Gastroesophageal sphincter (tissue), 4 donors: ENCODE data around the gene NUP107. TPM values are rescaled to one million over a fixed set of nuclear protein-coding genes. Genes with fewer than 3 reads are reported as not detected.

ENCODE experiments used
- ATAC-seq: fragments of 150-250 bp; one replicate; pipeline ENCODE4 v1.9.1; 2016; ENCODE audit warnings: mild to moderate bottlenecking, moderate library complexity
- H3K27ac ChIP-seq, 4 donors: fragments of 200-600 bp; sonication (generic) in 3 of 4; 1 replicate in 3 of 4; 2 replicates in 1 of 4; pipeline ENCODE4 v1.5.1; 2016 to 2019
- H3K27me3 ChIP-seq: fragments of 200-600 bp; sonication (generic); one replicate; pipeline ENCODE4 v1.5.1; 2019
- H3K36me3 ChIP-seq, 2 donors: fragments of 200-600 bp; sonication (generic); one replicate each; pipeline ENCODE4 v1.5.1; 2019; ENCODE audit warnings: control low read depth in 1 of 2
- H3K4me1 ChIP-seq, 3 donors: fragments of 200-600 bp; sonication (generic); 1 replicate in 2 of 3; 2 replicates in 1 of 3; pipeline ENCODE4 v1.5.1; 2016 to 2019; ENCODE audit warnings: control low read depth in 2 of 3
- H3K4me3 ChIP-seq, 2 donors: fragments of 200-600 bp; sonication (generic); one replicate each; pipeline ENCODE4 v1.5.1; 2019; ENCODE audit warnings: mild to moderate bottlenecking in 1 of 2, moderate library complexity in 1 of 2
- H3K9me3 ChIP-seq, 3 donors: fragments of 200-600 bp; sonication (generic); one replicate each; pipeline ENCODE4 v1.5.1; 2017 to 2019; ENCODE audit warnings: control low read depth in 2 of 3
- CTCF ChIP-seq, 4 experiments: fragments of 200-600 bp in 2 of 4; fragments of 450-650 bp in 2 of 4; sonication (generic) in 1 of 4; IDR thresholded peaks; one replicate each; pipeline ENCODE4 v1.5.1; 2017 to 2019; ENCODE audit warnings: antibody characterized with exemption in 4 of 4, mild to moderate bottlenecking in 2 of 4, moderate library complexity in 2 of 4
- EP300 ChIP-seq: sonication (generic); formaldehyde crosslinking; IDR thresholded peaks from one replicate; pipeline ENCODE4 v1.6.1; 2017; ENCODE audit warnings: antibody characterized with exemption, mild to moderate bottlenecking
- POLR2A ChIP-seq, 2 donors: fragments of 450-650 bp; IDR thresholded peaks; one replicate each; pipeline ENCODE4 v1.6.1; 2017; ENCODE audit warnings: antibody characterized with exemption in 2 of 2, mild to moderate bottlenecking in 2 of 2, moderate library complexity in 1 of 2
- POLR2AphosphoS5 ChIP-seq: sonication (generic); formaldehyde crosslinking; IDR thresholded peaks from one replicate; pipeline ENCODE4 v1.6.1; 2017; ENCODE audit warnings: antibody characterized with exemption
- WGBS, 2 donors: methylation state at CpG; one replicate each; pipeline ENCODE4 v1.1.5; 2018; ENCODE audit warnings: low coverage in 1 of 2; 5-methylcytosine and 5-hydroxymethylcytosine counted together
- total RNA-seq, 4 donors: library from RNA; depleted of rRNA; stranded (reverse); fragments of >200 nt; gene quantifications; one replicate each; pipeline ENCODE4 v1.1.0, GENCODE V29; 2016

The NUP107 gene
- total RNA-seq, 4 donors from 2014 or later: 28.4 to 46.7 (median 29.5) TPM

- H3K27me3 ChIP-seq: no peaks in the 10 kb centered on the region
- no peak overlapping the region for H3K27ac ChIP-seq
- WGBS, 2 donors: 78 to 87% methylated on average over 6 to 8 of the region's 8 CpGs
- TF ChIP-seq EP300 (no peak), POLR2AphosphoS5 (no peak), CTCF (IDR thresholded peaks at IDR 0.05) (no peak), POLR2A (IDR thresholded peaks at IDR 0.05) (no peak)
- ATAC-seq: no peak
- peaks cover 0 to 5% (median 0%) of the 10 kb centered on the region in 3 donors for H3K4me1 ChIP-seq
- peaks cover 0 to 3% of the 10 kb centered on the region in 2 donors for H3K36me3 ChIP-seq
- no peak overlapping the region for H3K4me3 ChIP-seq
- no peaks in the 10 kb centered on the region for H3K9me3 ChIP-seq
These were observed 97.2 kb downstream of the NUP107 start for GRCh38 chr12:68784015-68784414.

- no peaks in the 10 kb centered on the region for H3K27me3 ChIP-seq
- no peak for ATAC-seq
- 54 to 94% methylated on average over 2 of the region's 2 CpGs for WGBS, 2 donors
- peaks cover 0 to 5% (median 0%) of the 10 kb centered on the region in 3 donors for H3K4me1 ChIP-seq
- no peaks in the 10 kb centered on the region for H3K9me3 ChIP-seq
- H3K4me3 ChIP-seq: no peak overlapping the region
- peak overlapping the region in 1 of 4 donors; percentile 22 for H3K27ac ChIP-seq
- TF ChIP-seq CTCF (IDR thresholded peaks at IDR 0.05): no peak
- no peak for TF ChIP-seq POLR2AphosphoS5
- no peak for TF ChIP-seq EP300
- no peak for TF ChIP-seq POLR2A (IDR thresholded peaks at IDR 0.05)
- H3K36me3 ChIP-seq: peaks cover 0 to 3% of the 10 kb centered on the region in 2 donors
These were observed 98.6 kb downstream of the NUP107 start for GRCh38 chr12:68785358-68785757.

- Histone ChIP-seq H3K27ac (no peak overlapping the region), H3K27me3 (no peaks in the 10 kb centered on the region), H3K4me1 (peaks cover 0 to 5% (median 0%) of the 10 kb centered on the region in 3 donors), H3K9me3 (no peaks in the 10 kb centered on the region), H3K36me3 (peaks cover 0 to 3% of the 10 kb centered on the region in 2 donors), H3K4me3 (no peak overlapping the region)
- WGBS, 2 donors: 83 to 86% methylated on average over 2 to 5 of the region's 5 CpGs
- TF ChIP-seq POLR2AphosphoS5: no peak
- TF ChIP-seq EP300: no peak
- no peak for TF ChIP-seq POLR2A (IDR thresholded peaks at IDR 0.05)
- TF ChIP-seq CTCF (IDR thresholded peaks at IDR 0.05): no peak
- ATAC-seq: no peak
These were observed 99.0 kb downstream of the NUP107 start for GRCh38 chr12:68785823-68786222.

- Histone ChIP-seq H3K9me3 (no peaks in the 10 kb centered on the region), H3K4me3 (no peak overlapping the region), H3K36me3 (peaks cover 0 to 3% of the 10 kb centered on the region in 2 donors), H3K27ac (peak overlapping the region; percentile 10 to 56 (median 28)), H3K4me1 (peaks cover 0 to 5% (median 0%) of the 10 kb centered on the region in 3 donors), H3K27me3 (no peaks in the 10 kb centered on the region)
- no peak for ATAC-seq
- WGBS, 2 donors: 69 to 79% methylated on average over 2 of the region's 2 CpGs
- TF ChIP-seq POLR2AphosphoS5 (no peak), EP300 (no peak), CTCF (IDR thresholded peaks at IDR 0.05) (peak in 1 of 4 experiments; percentile 11), POLR2A (IDR thresholded peaks at IDR 0.05) (no peak)
These were observed 100.2 kb downstream of the NUP107 start for GRCh38 chr12:68786929-68787328.

- no peak overlapping the region for H3K27ac ChIP-seq
- H3K4me3 ChIP-seq: no peak overlapping the region
- H3K9me3 ChIP-seq: no peaks in the 10 kb centered on the region
- no peak for TF ChIP-seq CTCF (IDR thresholded peaks at IDR 0.05)
- no peak for TF ChIP-seq POLR2A (IDR thresholded peaks at IDR 0.05)
- no peak for TF ChIP-seq EP300
- TF ChIP-seq POLR2AphosphoS5: no peak
- H3K4me1 ChIP-seq: peaks cover 0 to 5% (median 0%) of the 10 kb centered on the region in 3 donors
- WGBS, 2 donors: 90 to 91% methylated on average over 2 of the region's 3 CpGs
- H3K27me3 ChIP-seq: no peaks in the 10 kb centered on the region
- peaks cover 0 to 3% of the 10 kb centered on the region in 2 donors for H3K36me3 ChIP-seq
- no peak for ATAC-seq
These were observed 101.9 kb downstream of the NUP107 start for GRCh38 chr12:68788554-68789143.
